GM18502 (cell line): ENCODE data around the gene PIP4P1.

Experiments
- ATAC-seq: cut with Tn5 transposase; IDR thresholded peaks from one replicate; pipeline ENCODE4 v1.9.1; 2021; ENCODE audit warnings: mild to moderate bottlenecking; ENCODE audit not compliant: unreplicated experiment, poor library complexity

Gene PIP4P1

GRCh38 chr14:20440465-20440864 lies 20.8 kb downstream of the PIP4P1 start:
- no peak for ATAC-seq

- ATAC-seq: no peak
Observed at GRCh38 chr14:20438664-20439063, 22.6 kb downstream of the PIP4P1 start.

DNA sequence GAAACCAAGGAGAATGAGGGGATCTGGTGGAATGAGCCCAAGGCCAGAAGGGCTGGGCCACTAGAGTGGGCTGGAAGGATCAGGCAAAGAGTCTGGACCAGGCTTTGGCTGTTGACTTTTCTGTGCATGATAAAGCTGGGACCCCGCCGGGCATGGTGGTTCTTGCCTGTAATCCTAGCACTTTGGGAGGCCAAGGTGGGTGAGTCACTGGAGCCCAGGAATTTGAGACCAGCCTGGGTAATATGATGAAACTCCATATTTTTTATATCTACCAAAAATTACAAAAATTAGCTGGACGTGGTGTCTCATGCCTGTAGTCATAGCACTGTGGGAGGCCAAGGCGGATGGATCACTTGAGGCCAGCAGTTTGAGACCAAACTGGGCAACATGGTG lies 24.9 kb downstream of the PIP4P1 start:
- ATAC-seq: no peak

DNA sequence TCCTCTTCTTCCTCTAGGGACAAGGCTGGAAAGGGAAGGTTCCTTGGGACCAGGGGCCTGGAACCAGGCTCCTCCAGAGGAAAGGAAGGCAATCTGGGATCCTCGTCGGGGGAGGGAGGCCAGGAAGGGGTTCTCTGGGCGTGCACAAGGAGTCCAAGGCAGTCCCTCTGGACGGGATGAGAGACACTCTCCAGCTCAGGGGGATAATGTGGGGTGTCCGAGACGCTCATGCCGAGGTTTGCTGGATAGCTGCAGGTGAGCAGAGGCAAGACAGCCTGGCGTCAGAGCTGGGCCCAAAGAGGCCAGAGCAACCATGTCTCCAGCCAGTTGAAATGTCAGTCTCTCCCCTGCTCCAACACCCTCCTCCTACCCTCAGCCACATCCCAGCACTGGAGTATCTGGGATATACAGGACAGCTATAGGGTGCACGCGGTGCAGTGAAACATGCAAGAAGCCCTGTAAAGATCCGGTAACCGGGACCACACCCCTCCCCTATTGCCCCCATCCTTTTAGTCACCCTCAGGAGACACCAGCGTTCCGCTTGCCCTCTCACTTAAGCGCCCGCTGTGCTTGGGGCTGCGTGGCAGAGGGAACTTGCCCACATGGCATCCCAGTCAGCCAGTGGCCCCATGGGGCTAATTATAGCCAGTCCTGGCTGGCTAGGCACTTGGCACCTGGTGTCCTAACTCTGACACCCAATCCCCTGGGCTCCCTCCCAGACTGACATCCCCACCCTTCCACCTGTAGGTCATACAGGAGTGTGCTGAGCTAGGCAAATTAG lies 25.5 kb downstream of the PIP4P1 start, which contains the start of gene KLHL33:
Gene KLHL33 (minus strand): TSS at position 585 of the 781 bp plus-strand sequence. CDS start 355 bp downstream, at position 230.
- ATAC-seq: no peak

GRCh38 chr14:20434701-20435581 lies 26.3 kb downstream of the PIP4P1 start:
- ATAC-seq: no peak

DNA sequence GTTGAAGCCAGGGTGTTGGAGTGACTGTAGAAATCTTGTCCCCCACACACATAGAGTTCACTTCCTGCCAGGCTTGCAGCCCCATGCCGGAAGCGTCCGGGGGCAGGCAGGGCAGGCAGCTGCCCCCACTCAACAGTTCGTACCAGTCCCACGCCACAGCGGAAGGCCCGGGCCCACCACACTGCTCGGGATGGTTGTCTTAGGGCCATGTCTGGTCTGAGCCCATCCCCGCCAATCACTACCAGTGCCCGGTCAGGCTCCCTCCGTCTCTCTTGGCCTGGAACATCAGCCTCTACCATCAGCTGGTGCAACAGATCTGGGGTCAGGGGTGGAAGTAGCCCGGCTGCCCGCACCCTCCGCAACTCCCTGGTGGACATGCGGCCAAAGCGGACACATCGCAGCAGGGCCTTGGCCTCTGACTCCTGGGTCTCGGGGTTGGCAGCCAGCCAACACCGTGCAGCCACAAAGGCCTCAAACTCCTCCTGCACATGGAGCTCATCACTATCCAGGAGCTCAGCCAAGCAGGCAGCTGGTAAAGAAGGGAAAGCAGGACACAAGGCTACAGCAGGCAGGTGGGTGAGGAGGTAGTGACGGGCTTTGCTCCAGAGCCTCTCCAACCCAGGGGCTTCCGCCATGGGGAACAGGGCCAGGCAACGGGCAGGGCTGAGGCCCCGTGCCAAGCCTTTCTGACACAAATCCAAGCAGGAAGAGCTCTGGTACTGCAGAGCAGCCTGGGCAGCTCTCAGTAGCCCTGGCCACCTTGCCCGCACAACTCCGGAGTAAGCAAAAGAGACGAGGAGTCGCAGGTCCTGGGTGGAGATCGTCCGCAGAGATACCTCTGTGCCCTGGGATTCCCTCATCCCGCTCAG lies 31.2 kb downstream of the PIP4P1 start:
- no peak for ATAC-seq

- no peak for ATAC-seq
Observed at GRCh38 chr14:20428802-20429201, 32.4 kb downstream of the PIP4P1 start.

- ATAC-seq: peak; percentile 49
Observed at GRCh38 chr14:20428010-20428365, 33.2 kb downstream of the PIP4P1 start.

GRCh38 chr14:20427231-20428009 lies 33.8 kb downstream of the PIP4P1 start:
- peak; percentile 80 for ATAC-seq

- no peak for ATAC-seq
Observed at GRCh38 chr14:20424851-20425250, 36.4 kb downstream of the PIP4P1 start.

DNA sequence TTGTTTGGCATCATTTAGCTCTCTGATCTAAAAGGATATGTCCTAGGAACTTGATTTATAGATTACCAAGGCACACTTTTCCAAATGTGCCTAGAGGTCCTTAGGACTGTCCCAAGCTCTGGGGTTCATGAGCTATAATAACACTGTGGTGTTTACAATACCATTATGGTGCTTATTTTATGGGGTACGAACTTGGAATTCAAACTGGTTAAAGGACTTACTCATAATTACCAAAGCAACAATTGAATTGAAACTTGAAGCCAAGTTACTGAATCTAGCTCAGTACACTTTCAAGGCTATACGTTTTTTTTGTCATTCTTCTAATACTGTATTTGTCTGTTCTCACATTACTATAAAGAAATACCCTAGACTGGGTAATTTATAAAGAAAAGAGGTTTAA lies 38.3 kb downstream of the PIP4P1 start:
- ATAC-seq: no peak

DNA sequence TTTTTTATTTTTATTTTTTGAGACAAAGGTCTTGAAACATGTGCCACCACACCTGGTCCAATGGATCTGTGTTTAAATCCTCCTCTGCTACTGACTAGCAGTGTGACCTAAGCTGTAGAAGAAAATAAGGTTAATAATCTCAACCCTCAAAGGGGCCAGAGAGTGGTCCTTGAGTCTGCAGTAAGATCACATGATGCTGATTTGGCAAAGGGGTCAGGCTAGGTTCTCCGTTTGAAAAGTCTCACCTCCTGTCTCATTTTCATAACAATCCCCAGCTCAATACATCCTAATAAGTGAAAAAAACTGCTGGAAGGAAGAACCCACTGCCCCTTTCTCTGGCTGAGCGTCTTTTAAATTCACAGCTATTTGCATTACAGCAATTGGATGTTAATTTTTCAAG lies 40.0 kb downstream of the PIP4P1 start:
- no peak for ATAC-seq

DNA sequence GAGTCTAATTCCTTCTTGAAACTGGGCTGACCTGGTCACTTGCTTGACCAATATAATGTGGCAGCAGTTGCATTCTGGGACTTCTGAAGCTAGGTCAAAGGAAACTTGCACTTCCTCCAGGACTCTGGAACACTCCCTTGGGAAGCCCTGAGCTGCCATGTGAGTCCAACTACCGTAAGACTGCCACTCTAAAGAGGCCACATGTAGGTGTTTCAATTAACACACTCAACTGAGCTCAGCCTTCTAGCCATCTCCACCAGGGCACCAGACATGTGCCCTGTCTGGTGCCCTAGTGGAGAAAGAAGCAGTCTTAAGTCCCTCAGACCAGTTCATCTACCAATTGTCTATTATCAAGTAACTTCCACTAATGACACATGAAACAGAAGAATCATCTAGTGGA lies 41.8 kb downstream of the PIP4P1 start:
- no peak for ATAC-seq

DNA sequence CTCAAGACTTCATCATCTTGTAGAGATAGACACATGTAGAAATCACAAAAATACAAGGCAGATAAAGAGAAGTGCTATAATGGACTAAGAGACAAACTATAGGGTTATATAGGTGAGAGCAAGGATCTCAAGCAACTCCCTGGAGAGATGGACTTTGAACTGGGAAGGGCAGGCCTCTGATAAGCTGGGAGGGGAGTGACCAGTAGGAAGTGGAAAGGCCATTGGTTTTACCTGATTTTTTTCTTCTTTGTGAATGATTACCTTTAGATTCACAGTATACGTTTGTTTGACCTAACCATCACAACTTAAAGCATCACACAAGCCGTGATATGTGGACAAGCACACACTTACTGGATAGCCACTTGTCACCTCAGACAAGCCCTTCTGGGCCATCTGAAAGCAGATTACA lies 42.7 kb downstream of the PIP4P1 start:
- ATAC-seq: no peak

- ATAC-seq: no peak
Observed at GRCh38 chr14:20417250-20418186, 43.7 kb downstream of the PIP4P1 start.

GRCh38 chr14:20416223-20416622 lies 45.0 kb downstream of the PIP4P1 start:
- no peak for ATAC-seq

DNA sequence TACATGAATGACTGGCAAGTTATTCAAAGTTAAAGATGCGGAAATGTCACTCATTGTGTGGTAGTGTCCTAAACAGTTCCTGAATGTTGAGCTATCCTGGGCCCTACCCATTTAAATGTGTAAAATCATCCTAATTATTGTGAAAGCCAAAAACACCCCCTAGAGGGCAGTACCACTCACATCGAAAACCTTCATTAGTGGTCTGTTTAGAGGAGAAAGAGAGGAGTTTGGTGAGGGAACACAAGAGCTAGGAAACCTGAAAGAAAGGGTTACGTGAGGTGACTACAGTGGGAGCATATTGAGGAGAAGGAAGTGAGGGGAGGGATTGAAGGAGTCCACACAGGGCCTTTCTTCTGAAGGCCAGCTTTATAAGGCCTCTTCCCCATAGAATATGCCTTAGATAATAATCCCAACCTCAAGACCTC lies 45.4 kb downstream of the PIP4P1 start:
- ATAC-seq: no peak

DNA sequence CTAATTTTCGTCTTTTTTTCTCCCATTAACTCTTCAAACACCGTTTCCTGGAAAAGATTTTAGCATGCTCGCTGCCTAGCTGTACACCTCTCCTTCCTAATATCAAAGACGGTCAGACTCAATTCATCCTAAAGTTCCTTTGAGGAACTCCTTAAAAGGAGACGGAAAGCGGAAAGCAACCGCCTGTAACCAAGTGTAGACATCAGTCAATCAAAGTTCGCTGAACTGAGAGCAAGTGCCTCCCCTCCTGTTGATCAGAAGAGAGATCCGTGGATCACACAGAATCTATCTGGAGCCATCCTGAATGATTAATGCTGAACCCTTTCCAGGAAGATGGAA lies 47.5 kb downstream of the PIP4P1 start:
- ATAC-seq: peak; percentile 40
